Measurements from ENCODE around the gene NTM.

The NTM gene

DNA sequence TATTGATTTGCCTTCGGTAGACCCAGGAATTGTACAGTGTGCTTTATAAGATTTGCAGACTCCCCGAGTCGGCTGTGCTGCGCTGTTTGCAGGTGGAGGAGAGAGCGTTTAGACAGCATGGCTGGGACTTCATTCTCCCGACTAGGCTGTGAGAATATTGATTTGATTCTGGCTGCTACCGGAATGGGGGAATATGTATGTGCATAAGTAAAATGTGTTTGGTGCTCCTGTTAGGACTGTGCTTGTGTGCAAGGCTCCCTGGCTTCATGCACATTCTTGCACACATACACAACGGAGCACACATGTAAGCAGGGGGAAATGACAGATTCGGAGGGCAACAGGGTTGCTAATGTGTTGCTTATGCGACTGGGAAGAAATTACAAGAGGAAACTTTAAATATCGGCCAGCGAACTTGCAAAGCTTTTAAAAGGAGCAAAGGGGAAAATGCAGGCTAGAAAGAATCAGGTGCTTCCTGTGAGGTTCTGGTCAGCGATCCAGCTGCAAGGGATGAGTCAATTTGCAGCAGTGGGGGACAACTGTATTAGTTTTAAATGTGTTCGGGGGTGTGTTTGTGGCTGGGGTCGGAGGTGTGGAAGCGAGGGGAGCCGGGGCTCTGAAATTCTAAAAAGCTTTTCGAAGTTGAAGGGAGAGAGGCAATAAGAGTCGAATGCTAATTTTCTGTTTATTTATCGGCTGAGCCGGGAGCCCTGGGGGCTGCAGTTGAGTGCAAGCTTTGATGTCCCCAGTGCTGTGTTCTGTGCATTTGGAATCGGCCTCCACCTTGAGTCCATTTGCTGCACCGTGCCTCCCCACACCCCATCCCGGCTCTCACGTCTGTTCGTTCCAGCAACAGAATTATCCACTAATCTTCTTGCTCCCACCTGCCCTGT is 731 bp downstream of the NTM start:
- Histone ChIP-seq H3K27me3 (ENCODE audit: insufficient read depth, poor library complexity, severe bottlenecking) (peaks cover 10% of the 10 kb centered on the region), H3K27ac (replicated peaks) (no peak overlapping the region), H3K4me3 (replicated peaks; ENCODE audit: insufficient read depth, low read length) (no peak overlapping the region)
- no peak for TF ChIP-seq POLR2AphosphoS5 (IDR thresholded peaks at IDR 0.05; ENCODE audit: low read depth)
- no peak for DNase-seq (ENCODE audit: low read depth in 1 of 2, low spot score in 1 of 2)

DNA sequence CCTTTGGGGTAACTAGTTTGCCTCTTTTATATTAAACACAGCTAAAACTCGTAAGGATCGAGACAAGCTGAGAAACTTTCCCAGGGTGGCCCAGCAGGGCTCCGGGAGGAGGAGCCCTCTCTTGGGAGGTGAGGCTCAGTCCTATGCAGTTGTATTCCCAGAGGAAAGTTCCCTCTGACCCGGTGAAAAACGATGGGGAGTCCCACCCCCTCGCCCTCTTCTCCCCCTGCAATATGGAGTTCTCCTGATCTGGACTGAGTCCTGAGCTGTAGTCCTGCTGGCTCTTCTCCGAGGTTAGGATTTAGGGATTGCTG is 1.3 kb downstream of the NTM start:
- DNase-seq (ENCODE audit: low read depth in 1 of 2, low spot score in 1 of 2), result no peak

DNA sequence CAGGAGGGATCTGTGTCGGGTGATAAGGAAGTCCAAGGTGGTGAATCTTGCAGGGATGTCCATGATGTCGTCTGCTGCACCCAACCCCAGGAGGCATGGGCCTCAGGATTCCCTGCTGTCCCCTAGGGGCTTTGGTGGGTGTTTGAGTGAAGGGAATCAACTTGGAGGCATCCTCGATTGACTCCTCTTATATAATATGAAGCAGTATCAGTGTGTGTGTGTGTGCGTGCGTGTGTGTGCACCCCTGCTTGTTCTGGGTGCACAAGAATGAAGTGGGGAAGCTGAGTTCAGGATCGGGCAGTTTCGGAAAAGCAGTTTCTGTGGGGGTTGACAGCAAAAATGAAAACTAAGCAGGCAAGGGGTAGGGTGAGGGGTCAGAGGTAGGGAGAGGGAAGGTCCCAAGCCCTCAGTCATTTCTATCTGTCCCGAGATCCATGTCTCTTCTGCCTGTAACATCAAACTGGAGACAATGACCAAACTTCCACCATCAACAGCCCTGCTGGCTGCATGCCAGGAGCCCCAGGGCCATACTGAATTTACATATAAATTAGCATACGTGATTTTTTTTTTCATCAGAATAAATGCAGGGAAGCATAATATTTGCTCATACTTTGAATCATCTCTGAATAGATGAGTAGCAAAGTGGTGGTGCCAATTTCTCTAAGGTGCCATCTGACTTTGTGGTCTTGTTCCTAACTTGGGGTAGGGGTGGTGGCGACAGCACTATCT is 2.0 kb downstream of the NTM start:
- DNase-seq (ENCODE audit: low read depth in 1 of 2, low spot score in 1 of 2), result no peak
- no peak overlapping the region for H3K4me3 ChIP-seq (replicated peaks; ENCODE audit: insufficient read depth, low read length)
- H3K27me3 ChIP-seq (ENCODE audit: insufficient read depth, poor library complexity, severe bottlenecking), result peaks cover 10% of the 10 kb centered on the region
- no peak for TF ChIP-seq POLR2AphosphoS5 (IDR thresholded peaks at IDR 0.05; ENCODE audit: low read depth)
- no peak for TF ChIP-seq SPI1 (IDR thresholded peaks at IDR 0.05; ENCODE audit: borderline replicate concordance, low read depth)
- TF ChIP-seq, protein P1, sequence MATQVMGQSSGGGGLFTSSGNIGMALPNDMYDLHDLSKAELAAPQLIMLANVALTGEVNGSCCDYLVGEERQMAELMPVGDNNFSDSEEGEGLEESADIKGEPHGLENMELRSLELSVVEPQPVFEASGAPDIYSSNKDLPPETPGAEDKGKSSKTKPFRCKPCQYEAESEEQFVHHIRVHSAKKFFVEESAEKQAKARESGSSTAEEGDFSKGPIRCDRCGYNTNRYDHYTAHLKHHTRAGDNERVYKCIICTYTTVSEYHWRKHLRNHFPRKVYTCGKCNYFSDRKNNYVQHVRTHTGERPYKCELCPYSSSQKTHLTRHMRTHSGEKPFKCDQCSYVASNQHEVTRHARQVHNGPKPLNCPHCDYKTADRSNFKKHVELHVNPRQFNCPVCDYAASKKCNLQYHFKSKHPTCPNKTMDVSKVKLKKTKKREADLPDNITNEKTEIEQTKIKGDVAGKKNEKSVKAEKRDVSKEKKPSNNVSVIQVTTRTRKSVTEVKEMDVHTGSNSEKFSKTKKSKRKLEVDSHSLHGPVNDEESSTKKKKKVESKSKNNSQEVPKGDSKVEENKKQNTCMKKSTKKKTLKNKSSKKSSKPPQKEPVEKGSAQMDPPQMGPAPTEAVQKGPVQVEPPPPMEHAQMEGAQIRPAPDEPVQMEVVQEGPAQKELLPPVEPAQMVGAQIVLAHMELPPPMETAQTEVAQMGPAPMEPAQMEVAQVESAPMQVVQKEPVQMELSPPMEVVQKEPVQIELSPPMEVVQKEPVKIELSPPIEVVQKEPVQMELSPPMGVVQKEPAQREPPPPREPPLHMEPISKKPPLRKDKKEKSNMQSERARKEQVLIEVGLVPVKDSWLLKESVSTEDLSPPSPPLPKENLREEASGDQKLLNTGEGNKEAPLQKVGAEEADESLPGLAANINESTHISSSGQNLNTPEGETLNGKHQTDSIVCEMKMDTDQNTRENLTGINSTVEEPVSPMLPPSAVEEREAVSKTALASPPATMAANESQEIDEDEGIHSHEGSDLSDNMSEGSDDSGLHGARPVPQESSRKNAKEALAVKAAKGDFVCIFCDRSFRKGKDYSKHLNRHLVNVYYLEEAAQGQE (IDR thresholded peaks at IDR 0.05; ENCODE audit: insufficient replicate concordance, low read depth), result no peak
- no peak for TF ChIP-seq GABPA (IDR thresholded peaks at IDR 0.05; ENCODE audit: low read depth)
- no peak overlapping the region for H3K27ac ChIP-seq (replicated peaks)

More for the DNA sequence above, 1.3 kb downstream of the NTM start:
- Histone ChIP-seq H3K27me3 (ENCODE audit: insufficient read depth, poor library complexity, severe bottlenecking) (peaks cover 10% of the 10 kb centered on the region), H3K4me3 (replicated peaks; ENCODE audit: insufficient read depth, low read length) (no peak overlapping the region), H3K27ac (replicated peaks) (no peak overlapping the region)
- TF ChIP-seq, protein P1 (IDR thresholded peaks at IDR 0.05; ENCODE audit: insufficient replicate concordance, low read depth), result no peak
- TF ChIP-seq POLR2AphosphoS5 (IDR thresholded peaks at IDR 0.05; ENCODE audit: low read depth), result no peak

DNA sequence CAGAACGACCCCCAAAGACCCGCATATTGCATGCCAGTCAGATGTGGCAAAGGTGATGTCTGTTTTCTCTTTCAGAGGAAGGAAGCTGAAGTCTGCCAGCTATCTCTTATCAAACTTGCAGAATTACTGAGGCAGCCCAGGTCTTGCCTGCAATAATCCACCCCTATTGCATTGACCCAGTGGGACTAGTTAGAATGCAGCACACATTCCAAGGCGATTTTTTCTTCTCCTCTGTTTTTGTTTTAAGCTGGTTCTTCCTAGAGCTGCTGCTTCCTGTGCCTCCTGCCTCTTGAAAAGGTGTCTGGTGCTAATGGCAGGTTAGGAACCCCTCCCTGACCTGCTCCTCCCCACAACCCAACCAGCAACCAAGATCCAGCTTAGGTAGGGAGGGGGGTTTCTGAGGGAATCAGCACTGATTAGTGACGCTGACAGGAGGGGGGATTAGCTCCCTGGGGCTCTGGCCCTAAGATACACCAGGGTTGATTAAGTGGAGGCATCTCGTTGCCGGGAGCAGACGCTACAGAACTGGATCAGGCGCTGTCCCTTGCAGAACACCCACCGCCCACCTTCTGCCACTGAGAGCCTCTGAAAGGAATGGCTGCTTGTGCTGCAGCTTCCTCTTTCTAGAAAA is 2.8 kb downstream of the NTM start:
- peaks cover 10% of the 10 kb centered on the region for H3K27me3 ChIP-seq (ENCODE audit: insufficient read depth, poor library complexity, severe bottlenecking)
- H3K27ac ChIP-seq (replicated peaks), result no peak overlapping the region
- no peak for TF ChIP-seq SPI1 (IDR thresholded peaks at IDR 0.05; ENCODE audit: borderline replicate concordance, low read depth)
- TF ChIP-seq POLR2AphosphoS5 (IDR thresholded peaks at IDR 0.05; ENCODE audit: low read depth), result no peak
- TF ChIP-seq, protein P2, sequence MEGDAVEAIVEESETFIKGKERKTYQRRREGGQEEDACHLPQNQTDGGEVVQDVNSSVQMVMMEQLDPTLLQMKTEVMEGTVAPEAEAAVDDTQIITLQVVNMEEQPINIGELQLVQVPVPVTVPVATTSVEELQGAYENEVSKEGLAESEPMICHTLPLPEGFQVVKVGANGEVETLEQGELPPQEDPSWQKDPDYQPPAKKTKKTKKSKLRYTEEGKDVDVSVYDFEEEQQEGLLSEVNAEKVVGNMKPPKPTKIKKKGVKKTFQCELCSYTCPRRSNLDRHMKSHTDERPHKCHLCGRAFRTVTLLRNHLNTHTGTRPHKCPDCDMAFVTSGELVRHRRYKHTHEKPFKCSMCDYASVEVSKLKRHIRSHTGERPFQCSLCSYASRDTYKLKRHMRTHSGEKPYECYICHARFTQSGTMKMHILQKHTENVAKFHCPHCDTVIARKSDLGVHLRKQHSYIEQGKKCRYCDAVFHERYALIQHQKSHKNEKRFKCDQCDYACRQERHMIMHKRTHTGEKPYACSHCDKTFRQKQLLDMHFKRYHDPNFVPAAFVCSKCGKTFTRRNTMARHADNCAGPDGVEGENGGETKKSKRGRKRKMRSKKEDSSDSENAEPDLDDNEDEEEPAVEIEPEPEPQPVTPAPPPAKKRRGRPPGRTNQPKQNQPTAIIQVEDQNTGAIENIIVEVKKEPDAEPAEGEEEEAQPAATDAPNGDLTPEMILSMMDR (IDR thresholded peaks at IDR 0.05; ENCODE audit: insufficient read depth, low read length), result no peak
- TF ChIP-seq, protein P1 (IDR thresholded peaks at IDR 0.05; ENCODE audit: insufficient replicate concordance, low read depth), result no peak
- no peak for TF ChIP-seq GABPA (IDR thresholded peaks at IDR 0.05; ENCODE audit: low read depth)
- DNase-seq (ENCODE audit: low read depth in 1 of 2, low spot score in 1 of 2), result no peak
- H3K4me3 ChIP-seq (replicated peaks; ENCODE audit: insufficient read depth, low read length), result no peak overlapping the region
